HCT116 (cell line): ENCODE results near the gene CCND2. TPM values are rescaled to one million over a fixed set of nuclear protein-coding genes. Genes with fewer than 3 reads are reported as not detected.

Experiments
- ATAC-seq: fragments of 200-7000 bp; cut with Tn5 transposase; 2 replicates; pipeline ENCODE4 v1.9.1; 2020; ENCODE audit warnings: mild to moderate bottlenecking, moderate library complexity
- BruUV-seq: library from RNA; stranded (reverse); fragments of 400-500 nt; replicated peaks from 2 replicates; lab custom pipeline; 2021; lab: Mats Ljungman, UMichigan
- CTCF ChIA-PET: fragments of 300-600 bp; sonication (Branson Sonifier 250); formaldehyde crosslinking; loops from one replicate; lab custom pipeline; 2021; ENCODE audit warnings: antibody characterized with exemption; lab: Charles Lee
- POLR2A ChIA-PET: fragments of 300-600, 350-600 bp; sonication (Branson Sonifier 250); formaldehyde crosslinking; loops from one replicate; lab custom pipeline; 2021; ENCODE audit warnings: antibody characterized with exemption; lab: Charles Lee
- RAD21 ChIA-PET, 2 experiments: fragments of 300-600 bp; sonication (Branson Sonifier 250); formaldehyde crosslinking; loops; one replicate each; lab custom pipeline; 2023; ENCODE audit warnings: low total read pairs in 2 of 2; ENCODE audit not compliant: uncharacterized antibody in 2 of 2, unreplicated experiment in 2 of 2, low non-redundant PET in 1 of 2; lab: Charles Lee
- DNase-seq: peaks from one replicate; pipeline ENCODE4 v3.0.0-alpha.2; 2010; ENCODE audit warnings: low read depth, low spot score
- H2AFZ ChIP-seq: fragments of 200-600 bp; shearing (Covaris generic), sonication (generic); 2 replicates; pipeline ENCODE4 v1.6.1; 2017; ENCODE audit warnings: low read depth, mixed run types, mixed read lengths, antibody characterized with exemption, low read length; ENCODE audit not compliant: poor library complexity, severe bottlenecking
- H3K27ac ChIP-seq: 2 replicates; pipeline ENCODE4 v1.5.1; 2012; ENCODE audit warnings: low read depth, low read length
- H3K27me3 ChIP-seq: fragments of 200-600 bp; sonication (generic); 2 replicates; pipeline ENCODE4 v1.6.1; 2016; ENCODE audit warnings: mixed run types, low read length, mixed read lengths; ENCODE audit not compliant: insufficient read depth
- H3K36me3 ChIP-seq, 2 experiments: fragments of 200-500 bp in 1 of 2; fragments of 200-600 bp in 1 of 2; sonication (Bioruptor generic) in 1 of 2; sonication (generic) in 1 of 2; 2 replicates each; pipeline versions ENCODE4 v1.5.1 to v1.6.1; 2014 to 2016; ENCODE audit warnings: low read length in 2 of 2, inconsistent platforms in 1 of 2, mixed read lengths in 1 of 2, mixed run types in 1 of 2; ENCODE audit not compliant: insufficient read depth in 2 of 2, control insufficient read depth in 1 of 2
- H3K4me1 ChIP-seq, 2 experiments: fragments of 200-600 bp in 1 of 2; sonication (generic) in 1 of 2; 2 replicates each; pipeline versions ENCODE4 v1.5.1 to v1.6.1; 2012 to 2017; ENCODE audit warnings: low read length in 2 of 2, inconsistent platforms in 1 of 2, mild to moderate bottlenecking in 1 of 2, mixed read lengths in 1 of 2, mixed run types in 1 of 2, moderate library complexity in 1 of 2; ENCODE audit not compliant: insufficient read depth in 2 of 2, control insufficient read depth in 1 of 2
- H3K4me2 ChIP-seq: fragments of 200-600 bp; sonication (generic); 2 replicates; pipeline ENCODE4 v1.6.1; 2017; ENCODE audit warnings: mixed run types, low read length, mixed read lengths
- H3K4me3 ChIP-seq, 2 experiments: fragments of 200-600 bp in 1 of 2; sonication (generic) in 1 of 2; replicated peaks in 1 of 2; 2 replicates each; pipeline ENCODE4 v1.5.1; 2011 to 2016; ENCODE audit warnings: low read length in 2 of 2, control low read depth in 1 of 2, low read depth in 1 of 2, mild to moderate bottlenecking in 1 of 2, mixed read lengths in 1 of 2, mixed run types in 1 of 2
- H3K79me2 ChIP-seq: fragments of 200-600 bp; sonication (generic); 2 replicates; pipeline ENCODE4 v1.6.1; 2017; ENCODE audit warnings: mild to moderate bottlenecking, mixed run types, low read length, moderate library complexity, mixed read lengths; ENCODE audit not compliant: insufficient read depth
- H3K9ac ChIP-seq: fragments of 200-600 bp; sonication (generic); 2 replicates; pipeline ENCODE4 v1.6.1; 2016; ENCODE audit warnings: low read length, mixed read lengths
- H3K9me2 ChIP-seq: fragments of 200-600 bp; sonication (generic), shearing (Covaris generic); 2 replicates; pipeline ENCODE4 v1.6.1; 2017; ENCODE audit warnings: mixed run types, mild to moderate bottlenecking, moderate library complexity; ENCODE audit not compliant: insufficient read depth
- H3K9me3 ChIP-seq, 2 experiments: fragments of 200-500 bp in 1 of 2; fragments of 200-600 bp in 1 of 2; sonication (Bioruptor generic) in 1 of 2; sonication (generic) in 1 of 2; 2 replicates each; pipeline ENCODE4 v1.6.1; 2014 to 2017; ENCODE audit warnings: low read length in 2 of 2, mixed read lengths in 2 of 2, inconsistent platforms in 1 of 2, low read depth in 1 of 2, mild to moderate bottlenecking in 1 of 2, mixed run types in 1 of 2, moderate library complexity in 1 of 2; ENCODE audit not compliant: control insufficient read depth in 1 of 2, insufficient read depth in 1 of 2
- H4K20me1 ChIP-seq: fragments of 200-600 bp; sonication (generic), shearing (Covaris generic); 2 replicates; pipeline ENCODE4 v1.6.1; 2017; ENCODE audit warnings: mixed run types, mild to moderate bottlenecking, moderate library complexity; ENCODE audit not compliant: insufficient read depth
- ELF1 ChIP-seq: IDR thresholded peaks from 2 replicates; pipeline ENCODE4 v1.6.1; 2012; ENCODE audit warnings: low read depth, borderline replicate concordance
- FOSL1 ChIP-seq: IDR thresholded peaks from 2 replicates; pipeline ENCODE4 v1.6.1; 2012; ENCODE audit warnings: low read depth
- YY1 ChIP-seq: IDR thresholded peaks from 2 replicates; pipeline ENCODE4 v1.6.1; 2011; ENCODE audit warnings: low read length, low read depth, moderate library complexity, mild to moderate bottlenecking; ENCODE audit not compliant: insufficient replicate concordance; ENCODE audit errors: extremely low read depth
- intact Hi-C: fragments of 100-400 bp; cut with micrococcal nuclease; formaldehyde crosslinking; loops from 2 replicates; pipeline ENCODE4 v1.10.0; 2022
- total RNA-seq: library from RNA; stranded (reverse); gene quantifications from one replicate; pipeline ENCODE4 v1.2.1, GENCODE V29; 2021; ENCODE audit not compliant: unreplicated experiment
- TF ChIP-seq, protein P1 (sequence below): IDR thresholded peaks from 2 replicates; pipeline ENCODE4 v1.6.1; 2012
- TF ChIP-seq, protein P2 (sequence below), 3 experiments: fragments of 200-600 bp in 1 of 3; sonication (generic) in 1 of 3; IDR thresholded peaks in 2 of 3; conservative IDR thresholded peaks in 1 of 3; 2 replicates each; pipeline ENCODE4 v1.5.1; 2012 to 2017; ENCODE audit warnings: low read depth in 2 of 3, low read length in 2 of 3, antibody characterized with exemption in 1 of 3, borderline replicate concordance in 1 of 3, control low read depth in 1 of 3, mild to moderate bottlenecking in 1 of 3, mixed read lengths in 1 of 3, mixed run types in 1 of 3, moderate library complexity in 1 of 3; ENCODE audit not compliant: insufficient read depth in 1 of 3

CCND2 gene
- total RNA-seq, 1 experiment from 2014 or later = 1.1 TPM

DNA sequence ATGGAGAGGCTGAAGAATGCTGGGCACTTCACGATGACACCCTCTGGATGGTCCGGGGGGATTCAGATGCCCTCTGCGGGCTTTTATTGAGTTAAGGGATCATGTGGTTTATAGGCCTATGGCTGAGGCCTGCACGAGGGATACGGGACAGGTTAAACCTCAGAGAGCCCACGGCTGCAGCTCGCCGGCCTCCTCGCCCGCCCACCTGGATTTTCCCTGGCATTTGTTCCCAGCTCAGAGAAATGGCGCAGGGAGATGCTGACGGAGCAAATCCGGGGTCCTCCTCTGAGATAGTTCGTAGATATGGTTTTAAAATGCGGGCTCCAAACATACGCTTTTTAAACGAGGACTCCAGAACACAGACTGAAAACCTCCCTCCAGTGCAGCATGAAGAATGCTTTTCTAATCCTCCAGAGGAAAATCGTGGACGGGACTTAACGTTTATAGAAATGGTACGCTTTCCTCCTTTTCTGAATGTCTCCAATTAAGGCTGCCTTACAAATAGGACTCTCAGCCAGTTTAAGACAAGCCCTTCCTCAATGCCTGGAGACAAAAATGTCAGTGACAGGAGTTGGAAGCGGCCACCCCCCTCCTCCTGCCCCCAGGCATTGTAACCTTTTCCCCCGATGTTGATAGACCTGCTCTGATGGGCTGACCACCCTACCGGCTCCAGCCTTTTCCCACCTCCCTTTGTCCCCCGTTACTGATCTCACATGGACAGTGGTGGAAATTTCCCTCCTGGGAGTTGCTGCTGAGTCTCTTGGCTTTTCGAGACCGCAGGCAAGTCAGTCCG lies 16.6 kb downstream of the CCND2 start:
- no peaks in the 10 kb centered on the region for H3K79me2 ChIP-seq
- H3K4me2 ChIP-seq = no peak overlapping the region
- no peaks in the 10 kb centered on the region; the same call in 1 of the 2 replicates for H3K27me3 ChIP-seq
- no peak overlapping the region for H3K4me3 ChIP-seq
- H3K9me2 ChIP-seq = no peaks in the 10 kb centered on the region
- no peak for ATAC-seq
- DNase-seq = no peak
- no peaks in the 10 kb centered on the region for H3K36me3 ChIP-seq
- no peak overlapping the region for H3K27ac ChIP-seq
- H3K9me3 ChIP-seq = no peaks in the 10 kb centered on the region
- no peak for TF ChIP-seq ELF1
- TF ChIP-seq, protein P1, sequence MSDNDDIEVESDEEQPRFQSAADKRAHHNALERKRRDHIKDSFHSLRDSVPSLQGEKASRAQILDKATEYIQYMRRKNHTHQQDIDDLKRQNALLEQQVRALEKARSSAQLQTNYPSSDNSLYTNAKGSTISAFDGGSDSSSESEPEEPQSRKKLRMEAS = no peak
- no peak for TF ChIP-seq YY1
- TF ChIP-seq, protein P2, sequence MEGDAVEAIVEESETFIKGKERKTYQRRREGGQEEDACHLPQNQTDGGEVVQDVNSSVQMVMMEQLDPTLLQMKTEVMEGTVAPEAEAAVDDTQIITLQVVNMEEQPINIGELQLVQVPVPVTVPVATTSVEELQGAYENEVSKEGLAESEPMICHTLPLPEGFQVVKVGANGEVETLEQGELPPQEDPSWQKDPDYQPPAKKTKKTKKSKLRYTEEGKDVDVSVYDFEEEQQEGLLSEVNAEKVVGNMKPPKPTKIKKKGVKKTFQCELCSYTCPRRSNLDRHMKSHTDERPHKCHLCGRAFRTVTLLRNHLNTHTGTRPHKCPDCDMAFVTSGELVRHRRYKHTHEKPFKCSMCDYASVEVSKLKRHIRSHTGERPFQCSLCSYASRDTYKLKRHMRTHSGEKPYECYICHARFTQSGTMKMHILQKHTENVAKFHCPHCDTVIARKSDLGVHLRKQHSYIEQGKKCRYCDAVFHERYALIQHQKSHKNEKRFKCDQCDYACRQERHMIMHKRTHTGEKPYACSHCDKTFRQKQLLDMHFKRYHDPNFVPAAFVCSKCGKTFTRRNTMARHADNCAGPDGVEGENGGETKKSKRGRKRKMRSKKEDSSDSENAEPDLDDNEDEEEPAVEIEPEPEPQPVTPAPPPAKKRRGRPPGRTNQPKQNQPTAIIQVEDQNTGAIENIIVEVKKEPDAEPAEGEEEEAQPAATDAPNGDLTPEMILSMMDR (IDR thresholded peaks at IDR 0.05 in 2 of 3, conservative IDR thresholded peaks at IDR 0.05 in 1 of 3; ENCODE audit: borderline replicate concordance in 1 of 3, insufficient read depth in 1 of 3, low read depth in 2 of 3, low read length in 2 of 3) = no peak
- TF ChIP-seq FOSL1 = no peak
- H4K20me1 ChIP-seq = no peaks in the 10 kb centered on the region
- H3K9ac ChIP-seq = no peak overlapping the region
- BruUV-seq = no TSS peak
- ChIA-PET CTCF (interaction anchor here (1.9 kb wide), 1 partner anchor 13 kb away, joined by 5 read pairs; no protein-coding TSS in a partner anchor), RAD21 (no interaction called here), POLR2A (no interaction called here)
- no peak overlapping the region for H2AFZ ChIP-seq
- intact Hi-C loops = no loop called here
- H3K4me1 ChIP-seq = peaks cover 0 to 6% of the 10 kb centered on the region in 2 experiments; a peak in 1 of 4 replicates
